DOHH2 (cell line): ENCODE results near the gene TPRN.

Experiments used
- H3F3A ChIP-seq: fragments of 200-600 bp; sonication (generic), shearing (Covaris generic); 2 replicates; pipeline ENCODE4 v1.6.0; 2016; ENCODE audit warnings: antibody characterized with exemption, mild to moderate bottlenecking; ENCODE audit not compliant: control insufficient read depth, insufficient read depth
- H3K27ac ChIP-seq: fragments of 200-600 bp; sonication (generic); 2 replicates; pipeline ENCODE4 v1.5.1; 2014; ENCODE audit warnings: low read depth, mild to moderate bottlenecking, low read length, moderate library complexity
- H3K27me3 ChIP-seq: fragments of 200-600 bp; sonication (generic); 2 replicates; pipeline ENCODE4 v1.6.1; 2014; ENCODE audit warnings: mild to moderate bottlenecking, low read length, mixed read lengths; ENCODE audit not compliant: control insufficient read depth
- H3K36me3 ChIP-seq: fragments of 200-600 bp; sonication (generic); 2 replicates; pipeline ENCODE4 v1.6.1; 2014; ENCODE audit warnings: mild to moderate bottlenecking, low read length, moderate library complexity, mixed read lengths; ENCODE audit not compliant: control insufficient read depth
- H3K4me1 ChIP-seq: fragments of 200-600 bp; sonication (generic); 2 replicates; pipeline ENCODE4 v1.6.1; 2014; ENCODE audit warnings: mild to moderate bottlenecking, low read length, mixed read lengths; ENCODE audit not compliant: control insufficient read depth
- H3K4me2 ChIP-seq: fragments of 200-600 bp; sonication (generic); 2 replicates; pipeline ENCODE4 v1.6.0; 2014; ENCODE audit warnings: mild to moderate bottlenecking, low read length, moderate library complexity
- H3K4me3 ChIP-seq: fragments of 200-600 bp; sonication (generic); 2 replicates; pipeline ENCODE4 v1.5.1; 2014; ENCODE audit warnings: mild to moderate bottlenecking, low read length, mixed read lengths
- H3K79me2 ChIP-seq: fragments of 200-600 bp; sonication (generic); 2 replicates; pipeline ENCODE4 v1.6.1; 2014; ENCODE audit warnings: mild to moderate bottlenecking, low read length, mixed read lengths; ENCODE audit not compliant: control insufficient read depth
- H3K9me2 ChIP-seq: fragments of 200-600 bp; sonication (generic); replicated peaks from 2 replicates; pipeline ENCODE4 v1.6.1; 2014; ENCODE audit warnings: mild to moderate bottlenecking, low read length, mixed read lengths; ENCODE audit not compliant: control insufficient read depth
- H3K9me3 ChIP-seq: fragments of 200-600 bp; sonication (generic); 2 replicates; pipeline ENCODE4 v1.6.1; 2014; ENCODE audit warnings: antibody characterized with exemption, low read length, mixed read lengths; ENCODE audit not compliant: control insufficient read depth, insufficient read depth
- H4K20me1 ChIP-seq: fragments of 200-600 bp; sonication (generic); 2 replicates; pipeline ENCODE4 v1.6.0; 2014; ENCODE audit warnings: low read depth, mild to moderate bottlenecking, antibody characterized with exemption, low read length, moderate library complexity; ENCODE audit not compliant: control insufficient read depth, insufficient read depth
- EZH2phosphoT487 ChIP-seq: fragments of 200-600 bp; sonication (generic); IDR thresholded peaks from 2 replicates; pipeline ENCODE4 v1.6.1; 2017; ENCODE audit warnings: borderline replicate concordance, mild to moderate bottlenecking, antibody characterized with exemption, low read length, moderate library complexity, mixed read lengths
- TF ChIP-seq, protein P1 (sequence below): fragments of 200-600 bp; sonication (generic); IDR thresholded peaks from one replicate; pipeline ENCODE4 v1.5.1; 2014; ENCODE audit warnings: antibody characterized with exemption, mild to moderate bottlenecking, low read depth, low read length; ENCODE audit not compliant: poor library complexity, severe bottlenecking

Gene TPRN

DNA sequence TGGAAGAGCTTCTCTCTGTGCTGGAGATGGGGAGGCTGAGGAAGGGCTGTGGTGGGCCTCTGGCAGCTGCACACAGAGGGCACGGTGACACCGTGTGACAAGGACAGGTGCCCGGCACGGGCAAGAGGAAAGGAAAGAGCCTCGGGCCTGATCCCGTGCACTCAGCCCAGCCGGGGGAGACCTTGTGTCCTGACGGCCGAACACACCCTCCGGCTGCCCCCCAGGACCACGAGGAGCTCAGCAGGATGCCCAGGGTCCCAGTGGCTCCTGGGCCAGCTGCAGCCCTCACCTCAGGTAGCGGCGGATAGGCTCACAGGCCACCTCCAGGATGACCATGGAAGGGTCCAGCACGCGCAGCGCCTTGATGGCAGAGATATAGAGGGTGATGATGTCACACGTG, 17.7 kb downstream of the TPRN start:
- no peak for TF ChIP-seq EZH2phosphoT487
- TF ChIP-seq, protein P1, sequence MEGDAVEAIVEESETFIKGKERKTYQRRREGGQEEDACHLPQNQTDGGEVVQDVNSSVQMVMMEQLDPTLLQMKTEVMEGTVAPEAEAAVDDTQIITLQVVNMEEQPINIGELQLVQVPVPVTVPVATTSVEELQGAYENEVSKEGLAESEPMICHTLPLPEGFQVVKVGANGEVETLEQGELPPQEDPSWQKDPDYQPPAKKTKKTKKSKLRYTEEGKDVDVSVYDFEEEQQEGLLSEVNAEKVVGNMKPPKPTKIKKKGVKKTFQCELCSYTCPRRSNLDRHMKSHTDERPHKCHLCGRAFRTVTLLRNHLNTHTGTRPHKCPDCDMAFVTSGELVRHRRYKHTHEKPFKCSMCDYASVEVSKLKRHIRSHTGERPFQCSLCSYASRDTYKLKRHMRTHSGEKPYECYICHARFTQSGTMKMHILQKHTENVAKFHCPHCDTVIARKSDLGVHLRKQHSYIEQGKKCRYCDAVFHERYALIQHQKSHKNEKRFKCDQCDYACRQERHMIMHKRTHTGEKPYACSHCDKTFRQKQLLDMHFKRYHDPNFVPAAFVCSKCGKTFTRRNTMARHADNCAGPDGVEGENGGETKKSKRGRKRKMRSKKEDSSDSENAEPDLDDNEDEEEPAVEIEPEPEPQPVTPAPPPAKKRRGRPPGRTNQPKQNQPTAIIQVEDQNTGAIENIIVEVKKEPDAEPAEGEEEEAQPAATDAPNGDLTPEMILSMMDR: no peak
- H3K27ac ChIP-seq: no peak overlapping the region
- peaks cover 16% of the 10 kb centered on the region for H3K4me1 ChIP-seq
- H3K4me3 ChIP-seq: no peak overlapping the region
- peaks cover 30% of the 10 kb centered on the region for H3K79me2 ChIP-seq
- H3K36me3 ChIP-seq: peaks cover 53% of the 10 kb centered on the region
- H3K27me3 ChIP-seq: no peaks in the 10 kb centered on the region
- H3F3A ChIP-seq: no peaks in the 10 kb centered on the region
- no peaks in the 10 kb centered on the region for H3K9me3 ChIP-seq
- H4K20me1 ChIP-seq: no peaks in the 10 kb centered on the region
- H3K4me2 ChIP-seq: no peak overlapping the region
- no peaks in the 10 kb centered on the region for H3K9me2 ChIP-seq

GRCh38 chr9:137181680-137182079, 18.9 kb downstream of the TPRN start:
- TF ChIP-seq, protein P1: no peak
- no peak for TF ChIP-seq EZH2phosphoT487
- no peaks in the 10 kb centered on the region for H3F3A ChIP-seq
- H3K27ac ChIP-seq: no peak overlapping the region
- H3K79me2 ChIP-seq: peaks cover 18% of the 10 kb centered on the region
- no peaks in the 10 kb centered on the region for H3K9me3 ChIP-seq
- H3K9me2 ChIP-seq: no peaks in the 10 kb centered on the region
- H3K4me2 ChIP-seq: no peak overlapping the region
- no peaks in the 10 kb centered on the region for H3K27me3 ChIP-seq
- H3K4me3 ChIP-seq: no peak overlapping the region
- no peaks in the 10 kb centered on the region for H4K20me1 ChIP-seq
- peaks cover 48% of the 10 kb centered on the region for H3K36me3 ChIP-seq
- peaks cover 5% of the 10 kb centered on the region for H3K4me1 ChIP-seq

GRCh38 chr9:137180491-137180890, 20.1 kb downstream of the TPRN start:
- peaks cover 7% of the 10 kb centered on the region for H3F3A ChIP-seq
- peaks cover 44% of the 10 kb centered on the region for H3K36me3 ChIP-seq
- H3K79me2 ChIP-seq: peaks cover 6% of the 10 kb centered on the region
- H4K20me1 ChIP-seq: peaks cover 5% of the 10 kb centered on the region; the same call in 1 of the 2 replicates
- H3K27ac ChIP-seq: no peak overlapping the region
- no peaks in the 10 kb centered on the region for H3K9me2 ChIP-seq
- no peaks in the 10 kb centered on the region for H3K9me3 ChIP-seq
- no peaks in the 10 kb centered on the region for H3K4me1 ChIP-seq
- H3K4me2 ChIP-seq: no peak overlapping the region
- H3K27me3 ChIP-seq: no peaks in the 10 kb centered on the region
- TF ChIP-seq EZH2phosphoT487: no peak
- TF ChIP-seq, protein P1: no peak
- H3K4me3 ChIP-seq: no peak overlapping the region
